ENCODE measurements around the gene CAV3.

The CAV3 gene

GRCh38 chr3:8762607-8763377 lies 29.2 kb downstream of the CAV3 start:
- no peak for DNase-seq

GRCh38 chr3:8764528-8764927 lies 30.9 kb downstream of the CAV3 start:
- DNase-seq = no peak

GRCh38 chr3:8765528-8765927 lies 31.9 kb downstream of the CAV3 start:
- no peak for DNase-seq

- DNase-seq = no peak
Measured at GRCh38 chr3:8766148-8766547, 32.5 kb downstream of the CAV3 start.

- no peak for DNase-seq
Measured at GRCh38 chr3:8767256-8767666, 33.7 kb downstream of the CAV3 start.

- peak; percentile 52 for DNase-seq
Measured at GRCh38 chr3:8767667-8768363, 34.2 kb downstream of the CAV3 start.

- DNase-seq = no peak
Measured at GRCh38 chr3:8768364-8769087, 34.9 kb downstream of the CAV3 start.

GRCh38 chr3:8769088-8769822 lies 35.7 kb downstream of the CAV3 start, which contains the start of gene OXTR:
Gene OXTR, minus strand, starts transcription at chr3:8769613. Its CDS starts 1,426 bp downstream, at chr3:8768187.
- DNase-seq = peak; percentile 76

- DNase-seq = no peak
Measured at GRCh38 chr3:8773941-8774542, 40.4 kb downstream of the CAV3 start.

- no peak for DNase-seq
Measured at GRCh38 chr3:8775181-8775580, 41.6 kb downstream of the CAV3 start.

- DNase-seq = no peak
Measured at GRCh38 chr3:8775602-8776001, 42.0 kb downstream of the CAV3 start.

- no peak for DNase-seq
Measured at GRCh38 chr3:8776406-8776805, 42.8 kb downstream of the CAV3 start.

GRCh38 chr3:8777201-8777977 lies 43.8 kb downstream of the CAV3 start:
- no peak for DNase-seq

GRCh38 chr3:8777978-8778267 lies 44.3 kb downstream of the CAV3 start:
- DNase-seq = no peak

- no peak for DNase-seq
Measured at GRCh38 chr3:8778475-8778874, 44.9 kb downstream of the CAV3 start.

GRCh38 chr3:8780279-8780678 lies 46.7 kb downstream of the CAV3 start:
- no peak for DNase-seq

GRCh38 chr3:8784676-8785435 lies 51.3 kb downstream of the CAV3 start:
- DNase-seq = no peak

GRCh38 chr3:8790529-8790928 lies 56.9 kb downstream of the CAV3 start:
- DNase-seq = no peak

GRCh38 chr3:8793242-8793641 lies 59.6 kb downstream of the CAV3 start:
- no peak for DNase-seq

- no peak for DNase-seq
Measured at GRCh38 chr3:8794247-8794646, 60.6 kb downstream of the CAV3 start.
